Measurements from ENCODE around the gene RHD. TPM values are rescaled to one million over a fixed set of nuclear protein-coding genes. Genes with fewer than 3 reads are reported as not detected.
A peak's percentile ranks its signal among the peaks of the same experiment; 100 is the strongest.

RHD gene
- total and polyA plus RNA-seq, 2 of the 4 experiments (the other 2 are of a cell fraction): not detected

DNA sequence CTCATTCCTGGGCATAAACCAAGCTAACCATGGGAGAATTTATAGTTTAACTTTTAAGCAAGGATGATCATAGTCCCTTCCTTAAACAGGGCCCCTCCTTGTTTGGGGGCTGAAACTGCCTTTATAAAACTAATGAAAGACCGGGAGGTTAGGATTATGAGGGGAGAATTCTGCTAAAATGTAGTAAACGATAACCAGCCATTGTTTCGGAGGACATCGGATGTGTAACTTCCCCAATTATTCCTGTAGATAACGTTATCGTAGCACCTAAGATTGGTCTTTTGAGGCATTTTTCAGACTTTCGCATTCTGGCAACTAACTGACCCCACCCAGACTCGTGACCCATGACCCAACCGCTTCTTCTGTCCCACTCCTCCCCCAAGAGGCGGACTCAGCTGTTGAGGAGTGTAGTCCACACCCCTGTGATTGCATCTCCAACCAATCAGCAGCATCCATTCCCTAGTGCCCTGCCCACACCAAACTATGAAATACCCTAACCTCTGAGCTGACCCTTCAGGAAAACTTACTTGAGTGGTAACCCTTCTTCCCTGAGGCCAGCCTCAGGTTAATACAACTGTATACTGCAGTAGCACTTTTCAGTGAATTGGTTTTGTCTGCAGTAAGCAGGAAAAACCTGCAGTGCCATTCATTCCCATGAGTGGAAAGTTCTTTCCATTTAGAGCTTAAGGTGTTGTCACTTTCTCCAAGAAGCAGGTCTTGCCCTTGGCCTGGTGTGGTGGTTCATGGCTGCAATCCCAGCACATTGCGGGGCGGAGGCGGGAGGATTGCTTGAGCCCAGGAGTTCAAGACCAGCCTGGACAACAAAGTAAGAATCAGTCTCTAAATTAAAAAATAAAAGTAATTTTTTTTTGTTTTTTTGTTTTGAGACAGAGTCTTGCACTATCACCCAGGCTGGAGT, 39.2 kb upstream of the RHD start:
- peak overlapping the region; percentile 76 for H3K4me3 ChIP-seq (ENCODE audit: insufficient read depth, low read depth, low read length)
- peak overlapping the region; percentile 89 for H3K9ac ChIP-seq (ENCODE audit: low read depth, low read length)
- H3K9me3 ChIP-seq (ENCODE audit: control insufficient read depth, insufficient read depth, low read length): no peaks in the 10 kb centered on the region
- H2BK120ac ChIP-seq (ENCODE audit: low read depth, low read length): peak overlapping the region; percentile 45; the same call in 1 of the 2 replicates
- TSS peak; percentile 84 for BruUV-seq (replicated peaks)
- peaks cover 15 to 58% of the 10 kb centered on the region in 2 experiments for H3K79me1 ChIP-seq (ENCODE audit: low read depth in 1 of 2, low read length in 2 of 2)
- peak overlapping the region; percentile 87 for H3K4me2 ChIP-seq (ENCODE audit: low read depth, low read length)
- H3K27me3 ChIP-seq (ENCODE audit: control insufficient read depth, insufficient read depth, low read length): no peaks in the 10 kb centered on the region
- peak overlapping the region; percentile 13; the same call in 1 of the 3 replicates for H2BK15ac ChIP-seq (ENCODE audit: low read depth, low read length)
- H3K9me1 ChIP-seq (ENCODE audit: insufficient read depth, low read length): peaks cover 7% of the 10 kb centered on the region; the same call in 1 of the 2 replicates
- intact Hi-C loops (cut with micrococcal nuclease) (no loop called here), in situ Hi-C loops (cut with MboI; ENCODE audit: low sequenced_read_pairs) (loop anchor here (25.0 kb wide), 1 partner anchor 579 kb away; the partner anchor contains the start of genes MTFR1L and SELENON), dilution Hi-C loops (cut with HindIII; ENCODE audit: low sequenced_read_pairs, unreplicated experiment) (no loop called here)
- peak overlapping the region; percentile 86 for H4K91ac ChIP-seq (ENCODE audit: insufficient read depth, low read depth, low read length)
- peak overlapping the region; percentile 90 for H3K56ac ChIP-seq (ENCODE audit: extremely low read depth, insufficient read depth, low read length)
- ChIA-PET CTCF (no interaction called here), POLR2A (ENCODE audit: unreplicated experiment) (interaction anchor here (0.6 to 2.6 kb wide), 4 partner anchors 10 to 550 kb away, joined by 3 to 12 read pairs (median 4); partner anchors contain the start of gene RSRP1)
- H2BK20ac ChIP-seq (ENCODE audit: low read depth, low read length): no peak overlapping the region
- peak overlapping the region; percentile 97 for H3K23ac ChIP-seq (ENCODE audit: low read depth, low read length)
- peak overlapping the region; percentile 96 for H3K4ac ChIP-seq (ENCODE audit: low read depth, low read length)
- H3K27ac ChIP-seq (ENCODE audit: insufficient read depth, low read length): peak overlapping the region; percentile 89
- TF ChIP-seq NFE2L2 (IDR thresholded peaks at IDR 0.05; ENCODE audit: low read depth, low read length) (no peak), RCOR1 (IDR thresholded peaks at IDR 0.05; ENCODE audit: insufficient replicate concordance, low read length) (no peak), CHD1 (IDR thresholded peaks at IDR 0.05; ENCODE audit: low read depth, low read length) (0 out of 2 replicates have a peak, but pooled peaks have one; percentile 86), RAD21 (IDR thresholded peaks at IDR 0.05; ENCODE audit: low read length) (no peak), CEBPB (IDR thresholded peaks at IDR 0.05; ENCODE audit: low read depth, low read length) (0 out of 2 replicates have a peak, but pooled peaks have one; percentile 5), MAZ (IDR thresholded peaks at IDR 0.05; ENCODE audit: borderline replicate concordance, low read depth, low read length) (0 out of 2 replicates have a peak, but pooled peaks have one; percentile 27), BHLHE40 (IDR thresholded peaks at IDR 0.05; ENCODE audit: low read depth, low read length) (no peak)
- H2AK5ac ChIP-seq (ENCODE audit: low read depth, low read length): peak overlapping the region; percentile 82; the same call in 1 of the 2 replicates
- H3K4me1 ChIP-seq (ENCODE audit: control insufficient read depth, insufficient read depth, low read length): peaks cover 2% of the 10 kb centered on the region
- H4K5ac ChIP-seq (ENCODE audit: low read depth, low read length): peak overlapping the region; percentile 91
- peak overlapping the region; percentile 96 for H2AFZ ChIP-seq (replicated peaks; ENCODE audit: low read length, poor library complexity)
- ATAC-seq (ENCODE audit: low read depth) (peak; percentile 86), DNase-seq (peak; percentile 80)
- WGBS, 2 experiments (ENCODE audit: extremely low coverage in 2 of 2, insufficient read length in 1 of 2): 0% methylated on average over 1 of the region's 13 CpGs; no CpG with 5 or more reads in 1 of the 2 experiments
- H4K8ac ChIP-seq (ENCODE audit: low read depth in 2 of 2, low read length in 2 of 2): peak overlapping the region; percentile 86 to 99
- H4K20me1 ChIP-seq (ENCODE audit: insufficient read depth, low read length): peaks cover 3% of the 10 kb centered on the region; the same call in 1 of the 2 replicates
- peaks cover 5% of the 10 kb centered on the region; the same call in 1 of the 2 replicates for H3K36me3 ChIP-seq (ENCODE audit: control insufficient read depth, insufficient read depth, low read length)
- H2BK5ac ChIP-seq (ENCODE audit: low read depth, low read length, poor library complexity, severe bottlenecking): peak overlapping the region; percentile 90
- H3K14ac ChIP-seq (replicated peaks; ENCODE audit: low read depth, low read length): peak overlapping the region; percentile 98
- H3K18ac ChIP-seq (ENCODE audit: low read depth, low read length): peak overlapping the region; percentile 70
- H2AK9ac ChIP-seq (replicated peaks; ENCODE audit: low read depth, low read length, poor library complexity): peak overlapping the region; percentile 96

Measured in IMR-90 (cell line).